SJSA1 (cell line): Measurements from ENCODE around the gene NKX1-1. TPM values are rescaled to one million over a fixed set of nuclear protein-coding genes. Genes with fewer than 3 reads are reported as not detected.
"Not testable (repeated sequence)": the region's sequence is repeated elsewhere in the genome, so short reads cannot be mapped to it uniquely, and the experiment has no call there.

ENCODE experiments used
- DNase-seq, 2 experiments: peaks; one replicate each; pipeline ENCODE4 v3.0.0-alpha.2; 2015 to 2020; ENCODE audit warnings: low spot score in 2 of 2, low read depth in 1 of 2
- H3K27ac ChIP-seq: fragments of 250-450 bp; sonication (Bioruptor Pico); 2 replicates; pipeline ENCODE4 v1.5.1; 2020; ENCODE audit warnings: mild to moderate bottlenecking, moderate library complexity
- H3K27me3 ChIP-seq: fragments of 250-450 bp; sonication (Bioruptor Pico); replicated peaks from 2 replicates; pipeline ENCODE4 v1.5.1; 2020; ENCODE audit warnings: mild to moderate bottlenecking, moderate library complexity
- H3K36me3 ChIP-seq: fragments of 250-450 bp; sonication (Bioruptor Pico); 2 replicates; pipeline ENCODE4 v1.5.1; 2020; ENCODE audit warnings: mild to moderate bottlenecking
- H3K4me1 ChIP-seq: fragments of 250-450 bp; sonication (Bioruptor Pico); replicated peaks from 2 replicates; pipeline ENCODE4 v1.6.1; 2021; ENCODE audit warnings: mild to moderate bottlenecking
- H3K4me3 ChIP-seq: fragments of 250-450 bp; sonication (Bioruptor Pico); 2 replicates; pipeline ENCODE4 v1.5.1; 2020; ENCODE audit warnings: mild to moderate bottlenecking
- H3K9me3 ChIP-seq: fragments of 250-450 bp; sonication (Bioruptor Pico); replicated peaks from 2 replicates; pipeline ENCODE4 v1.5.1; 2020; ENCODE audit warnings: mild to moderate bottlenecking
- total RNA-seq: library from RNA; depleted of rRNA; stranded (reverse); fragments of >200 nt; shearing (Covaris generic); gene quantifications from 2 replicates; pipeline ENCODE4 v1.2.3, GENCODE V29; 2014

Gene NKX1-1
- total RNA-seq, 1 experiment from 2014 or later, result not detected

- no peaks in the 10 kb centered on the region for H3K36me3 ChIP-seq
- no peak overlapping the region for H3K27ac ChIP-seq
- no peak for DNase-seq
- H3K4me1 ChIP-seq, result no peaks in the 10 kb centered on the region
- H3K27me3 ChIP-seq, result no peaks in the 10 kb centered on the region
- no peaks in the 10 kb centered on the region for H3K9me3 ChIP-seq
- H3K4me3 ChIP-seq, result no peak overlapping the region
These were observed 10.1 kb downstream of the NKX1-1 start for GRCh38 chr4:1395941-1396805.

GRCh38 chr4:1395389-1395820 is 10.8 kb downstream of the NKX1-1 start:
- H3K4me3 ChIP-seq, DNase-seq, H3K27ac ChIP-seq, H3K4me1 ChIP-seq, H3K9me3 ChIP-seq, H3K27me3 ChIP-seq, H3K36me3 ChIP-seq: not testable (repeated sequence)

- H3K27me3 ChIP-seq, H3K36me3 ChIP-seq, DNase-seq, H3K9me3 ChIP-seq, H3K27ac ChIP-seq, H3K4me3 ChIP-seq, H3K4me1 ChIP-seq: not testable (repeated sequence)
These were observed 11.5 kb downstream of the NKX1-1 start for GRCh38 chr4:1394554-1395388.

- H3K27ac ChIP-seq, result no peak overlapping the region
- H3K36me3 ChIP-seq, result no peaks in the 10 kb centered on the region
- no peaks in the 10 kb centered on the region for H3K9me3 ChIP-seq
- no peak for DNase-seq
- no peaks in the 10 kb centered on the region for H3K4me1 ChIP-seq
- no peak overlapping the region for H3K4me3 ChIP-seq
- H3K27me3 ChIP-seq, result no peaks in the 10 kb centered on the region
These were observed 12.4 kb downstream of the NKX1-1 start for GRCh38 chr4:1393866-1394265.

GRCh38 chr4:1393363-1393762 is 12.9 kb downstream of the NKX1-1 start:
- H3K27me3 ChIP-seq, H3K9me3 ChIP-seq, H3K27ac ChIP-seq, H3K36me3 ChIP-seq, H3K4me3 ChIP-seq, DNase-seq, H3K4me1 ChIP-seq: not testable (repeated sequence)

- H3K27ac ChIP-seq, result no peak overlapping the region
- no peaks in the 10 kb centered on the region for H3K4me1 ChIP-seq
- no peak overlapping the region for H3K4me3 ChIP-seq
- no peaks in the 10 kb centered on the region for H3K9me3 ChIP-seq
- H3K36me3 ChIP-seq, result no peaks in the 10 kb centered on the region
- no peak for DNase-seq
- no peaks in the 10 kb centered on the region for H3K27me3 ChIP-seq
These were observed 20.6 kb downstream of the NKX1-1 start for GRCh38 chr4:1385373-1386340.

- H3K4me1 ChIP-seq, result no peaks in the 10 kb centered on the region
- DNase-seq, result no peak
These were observed 21.4 kb downstream of the NKX1-1 start for GRCh38 chr4:1384675-1385372.

GRCh38 chr4:1383728-1384591 is 22.3 kb downstream of the NKX1-1 start:
- H3K4me3 ChIP-seq, result no peak overlapping the region
- no peak for DNase-seq
- H3K27ac ChIP-seq, result no peak overlapping the region
- no peaks in the 10 kb centered on the region for H3K36me3 ChIP-seq
- no peaks in the 10 kb centered on the region for H3K4me1 ChIP-seq
- H3K9me3 ChIP-seq, result no peaks in the 10 kb centered on the region
- H3K27me3 ChIP-seq, result no peaks in the 10 kb centered on the region

More at GRCh38 chr4:1384675-1385372, 21.4 kb downstream of the NKX1-1 start:
- H3K4me3 ChIP-seq, result no peak overlapping the region
- H3K27me3 ChIP-seq, result no peaks in the 10 kb centered on the region
- no peaks in the 10 kb centered on the region for H3K36me3 ChIP-seq
- H3K27ac ChIP-seq, result no peak overlapping the region
- no peaks in the 10 kb centered on the region for H3K9me3 ChIP-seq

GRCh38 chr4:1382776-1383727 is 23.2 kb downstream of the NKX1-1 start:
- DNase-seq, result no peak
- Histone ChIP-seq H3K9me3 (no peaks in the 10 kb centered on the region), H3K27ac (no peak overlapping the region), H3K4me1 (no peaks in the 10 kb centered on the region), H3K36me3 (no peaks in the 10 kb centered on the region), H3K4me3 (no peak overlapping the region), H3K27me3 (no peaks in the 10 kb centered on the region)

- Histone ChIP-seq H3K4me1 (no peaks in the 10 kb centered on the region), H3K9me3 (no peaks in the 10 kb centered on the region), H3K27me3 (no peaks in the 10 kb centered on the region), H3K36me3 (no peaks in the 10 kb centered on the region), H3K27ac (no peak overlapping the region), H3K4me3 (no peak overlapping the region)
- no peak for DNase-seq
These were observed 24.2 kb downstream of the NKX1-1 start for GRCh38 chr4:1381944-1382541.

- H3K27me3 ChIP-seq, result no peaks in the 10 kb centered on the region
- no peak overlapping the region for H3K27ac ChIP-seq
- no peaks in the 10 kb centered on the region for H3K4me1 ChIP-seq
- H3K4me3 ChIP-seq, result no peak overlapping the region
- H3K36me3 ChIP-seq, result no peaks in the 10 kb centered on the region
- no peak for DNase-seq
- H3K9me3 ChIP-seq, result no peaks in the 10 kb centered on the region
These were observed 25.0 kb downstream of the NKX1-1 start for GRCh38 chr4:1381181-1381621.
